ENCODE data around the gene TRPM4. TPM values are rescaled to one million over a fixed set of nuclear protein-coding genes. Genes with fewer than 3 reads are reported as not detected.

Gene TRPM4
- total RNA-seq, 2 donors from 2014 or later, result not detected

Other genes with a start within 250 kb of the TRPM4 start
- under 1 TPM in 1 of 2 donors, not detected in 1; 0.43 TPM for gene DHDH, start 224.1 kb upstream of the TRPM4 start, total RNA-seq
- gene BAX, start 202.9 kb upstream of the TRPM4 start, total RNA-seq, result 100 to 1,000 TPM; 203 to 305 TPM
- gene FTL, start 192.5 kb upstream of the TRPM4 start, total RNA-seq, result 1,000 to 10,000 TPM; 1,643 to 2,467 TPM
- 100 to 1,000 TPM in 1 of 2 donors, 10 to 100 TPM in 1; 85.7 to 119 TPM for gene GYS1, start 164.5 kb upstream of the TRPM4 start, total RNA-seq
- gene RUVBL2, start 163.9 kb upstream of the TRPM4 start, total RNA-seq, result 100 to 1,000 TPM; 101 to 173 TPM
- not detected for gene LHB, start 140.7 kb upstream of the TRPM4 start, total RNA-seq
- gene CGB3, start 133.5 kb upstream of the TRPM4 start, total RNA-seq, result not detected
- gene CGB2, start 125.9 kb upstream of the TRPM4 start, total RNA-seq, result not detected
- gene CGB1, start 120.9 kb upstream of the TRPM4 start, total RNA-seq, result not detected
- not detected for gene CGB5, start 113.9 kb upstream of the TRPM4 start, total RNA-seq
- gene CGB8, start 108.7 kb upstream of the TRPM4 start, total RNA-seq, result not detected
- gene CGB7, start 100.0 kb upstream of the TRPM4 start, total RNA-seq, result not detected
- not detected for gene NTF4, start 93.0 kb upstream of the TRPM4 start, total RNA-seq
- gene KCNA7, start 85.1 kb upstream of the TRPM4 start, total RNA-seq, result not detected
- gene SNRNP70, start 72.3 kb upstream of the TRPM4 start, total RNA-seq, result 100 to 1,000 TPM; 185 to 346 TPM
- 1 to 10 TPM; 6.0 to 6.1 TPM for gene LIN7B, start 43.4 kb upstream of the TRPM4 start, total RNA-seq
- 1 to 10 TPM in 1 of 2 donors, under 1 TPM in 1; 0.95 to 2.9 TPM for gene C19orf73, start 38.6 kb upstream of the TRPM4 start, total RNA-seq
- 10 to 100 TPM in 1 of 2 donors, 1 to 10 TPM in 1; 7.0 to 11.3 TPM for gene PPFIA3, start 38.2 kb upstream of the TRPM4 start, total RNA-seq
- not detected for gene HRC, start 2.4 kb upstream of the TRPM4 start, total RNA-seq
- 1 to 10 TPM; 4.2 to 5.3 TPM for gene SLC6A16, start 167.4 kb downstream of the TRPM4 start, total RNA-seq
- gene CD37, start 177.6 kb downstream of the TRPM4 start, total RNA-seq, result 100 to 1,000 TPM; 102 to 122 TPM
- gene TEAD2, start 204.6 kb downstream of the TRPM4 start, total RNA-seq, result not detected
- not detected for gene DKKL1, start 206.1 kb downstream of the TRPM4 start, total RNA-seq
- under 1 TPM in 1 of 2 donors, not detected in 1; 0.56 TPM for gene KASH5, start 230.5 kb downstream of the TRPM4 start, total RNA-seq

Data from natural killer cell treated with Interleukin-12 subunit alpha and Interleukin-12 subunit beta and Interleukin-15 and Interleukin-18, amount 100 ng/mL, for 72 hours (primary cell).